ENCODE data around the gene BAZ2B. TPM values are rescaled to one million over a fixed set of nuclear protein-coding genes. Genes with fewer than 3 reads are reported as not detected.

Gene BAZ2B
- total RNA-seq, 2 experiments from 2014 or later = 3.7 to 11.8 TPM

GRCh38 chr2:159531475-159531874 is 84.9 kb downstream of the BAZ2B start:
- Histone ChIP-seq H2AFZ (ENCODE audit: low read length) (no peak overlapping the region), H3K9me2 (ENCODE audit: insufficient read depth, low read length) (no peaks in the 10 kb centered on the region), H3K4me1 (ENCODE audit: insufficient read depth, low read length, poor library complexity, severe bottlenecking) (no peaks in the 10 kb centered on the region), H4K20me1 (ENCODE audit: insufficient read depth, low read length) (no peaks in the 10 kb centered on the region), H3K79me2 (ENCODE audit: insufficient read depth, low read depth, low read length) (no peaks in the 10 kb centered on the region), H3K27ac (ENCODE audit: low read depth, low read length, poor library complexity, severe bottlenecking) (no peak overlapping the region), H3K36me3 (ENCODE audit: insufficient read depth, low read length) (no peaks in the 10 kb centered on the region), H3K9me3 (ENCODE audit: low read length) (no peaks in the 10 kb centered on the region), H3K4me3 (ENCODE audit: low read depth, low read length, poor library complexity, severe bottlenecking) (no peak overlapping the region), H3K4me2 (ENCODE audit: low read length) (no peak overlapping the region)
- ChIA-PET POLR2A (interaction anchor here (0.5 to 0.6 kb wide), 3 partner anchors 9 to 314 kb away, joined by 3 to 4 read pairs (median 4); no protein-coding TSS in a partner anchor), CTCF (ENCODE audit: unreplicated experiment) (no interaction called here)
- no TSS peak for BruUV-seq (replicated peaks)
- intact Hi-C loops (cut with micrococcal nuclease; ENCODE audit: unreplicated experiment) = no loop called here
- no peak for TF ChIP-seq EZH2phosphoT487 (IDR thresholded peaks at IDR 0.05; ENCODE audit: borderline replicate concordance, low read depth, low read length)
- TF ChIP-seq, protein P1, sequence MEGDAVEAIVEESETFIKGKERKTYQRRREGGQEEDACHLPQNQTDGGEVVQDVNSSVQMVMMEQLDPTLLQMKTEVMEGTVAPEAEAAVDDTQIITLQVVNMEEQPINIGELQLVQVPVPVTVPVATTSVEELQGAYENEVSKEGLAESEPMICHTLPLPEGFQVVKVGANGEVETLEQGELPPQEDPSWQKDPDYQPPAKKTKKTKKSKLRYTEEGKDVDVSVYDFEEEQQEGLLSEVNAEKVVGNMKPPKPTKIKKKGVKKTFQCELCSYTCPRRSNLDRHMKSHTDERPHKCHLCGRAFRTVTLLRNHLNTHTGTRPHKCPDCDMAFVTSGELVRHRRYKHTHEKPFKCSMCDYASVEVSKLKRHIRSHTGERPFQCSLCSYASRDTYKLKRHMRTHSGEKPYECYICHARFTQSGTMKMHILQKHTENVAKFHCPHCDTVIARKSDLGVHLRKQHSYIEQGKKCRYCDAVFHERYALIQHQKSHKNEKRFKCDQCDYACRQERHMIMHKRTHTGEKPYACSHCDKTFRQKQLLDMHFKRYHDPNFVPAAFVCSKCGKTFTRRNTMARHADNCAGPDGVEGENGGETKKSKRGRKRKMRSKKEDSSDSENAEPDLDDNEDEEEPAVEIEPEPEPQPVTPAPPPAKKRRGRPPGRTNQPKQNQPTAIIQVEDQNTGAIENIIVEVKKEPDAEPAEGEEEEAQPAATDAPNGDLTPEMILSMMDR (conservative IDR thresholded peaks at IDR 0.05; ENCODE audit: low read length) = no peak
- DNase-seq (ENCODE audit: low spot score) = no peak

DNA sequence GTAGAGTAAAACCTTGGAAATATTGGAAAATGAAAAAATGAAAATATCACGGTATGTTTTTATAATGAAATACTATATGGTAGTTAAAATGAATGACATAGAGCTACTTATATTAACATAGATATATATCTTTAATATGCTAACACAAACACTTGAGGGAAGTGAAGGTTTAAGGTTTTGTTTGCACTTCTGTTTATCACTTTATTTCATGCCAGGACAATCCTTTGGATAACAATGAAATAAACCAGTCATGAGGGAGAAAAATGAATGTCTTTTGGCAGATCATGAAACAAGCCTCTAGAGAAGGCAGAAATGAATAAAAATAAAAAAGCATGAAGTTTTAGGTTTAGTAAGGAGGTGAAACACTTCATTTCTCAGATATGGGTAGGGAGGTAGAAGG is 89.9 kb downstream of the BAZ2B start:
- BruUV-seq (replicated peaks) = no TSS peak
- H3K4me2 ChIP-seq (ENCODE audit: low read length) = no peak overlapping the region
- DNase-seq (ENCODE audit: low spot score) = no peak
- H2AFZ ChIP-seq (ENCODE audit: low read length) = no peak overlapping the region
- no peaks in the 10 kb centered on the region for H3K9me2 ChIP-seq (ENCODE audit: insufficient read depth, low read length)
- no peaks in the 10 kb centered on the region for H4K20me1 ChIP-seq (ENCODE audit: insufficient read depth, low read length)
- no peaks in the 10 kb centered on the region for H3K36me3 ChIP-seq (ENCODE audit: insufficient read depth, low read length)
- TF ChIP-seq, protein P1 (conservative IDR thresholded peaks at IDR 0.05; ENCODE audit: low read length) = no peak
- no peak for TF ChIP-seq EZH2phosphoT487 (IDR thresholded peaks at IDR 0.05; ENCODE audit: borderline replicate concordance, low read depth, low read length)
- no peaks in the 10 kb centered on the region for H3K79me2 ChIP-seq (ENCODE audit: insufficient read depth, low read depth, low read length)
- H3K27ac ChIP-seq (ENCODE audit: low read depth, low read length, poor library complexity, severe bottlenecking) = no peak overlapping the region
- H3K9me3 ChIP-seq (ENCODE audit: low read length) = no peaks in the 10 kb centered on the region
- H3K4me1 ChIP-seq (ENCODE audit: insufficient read depth, low read length, poor library complexity, severe bottlenecking) = no peaks in the 10 kb centered on the region
- ChIA-PET CTCF (ENCODE audit: unreplicated experiment) (no interaction called here), POLR2A (interaction anchor here (0.7 kb wide), 1 partner anchor 42 kb away, joined by 3 read pairs; no protein-coding TSS in a partner anchor)
- intact Hi-C loops (cut with micrococcal nuclease; ENCODE audit: unreplicated experiment) = no loop called here
- H3K4me3 ChIP-seq (ENCODE audit: low read depth, low read length, poor library complexity, severe bottlenecking) = no peak overlapping the region

DNA sequence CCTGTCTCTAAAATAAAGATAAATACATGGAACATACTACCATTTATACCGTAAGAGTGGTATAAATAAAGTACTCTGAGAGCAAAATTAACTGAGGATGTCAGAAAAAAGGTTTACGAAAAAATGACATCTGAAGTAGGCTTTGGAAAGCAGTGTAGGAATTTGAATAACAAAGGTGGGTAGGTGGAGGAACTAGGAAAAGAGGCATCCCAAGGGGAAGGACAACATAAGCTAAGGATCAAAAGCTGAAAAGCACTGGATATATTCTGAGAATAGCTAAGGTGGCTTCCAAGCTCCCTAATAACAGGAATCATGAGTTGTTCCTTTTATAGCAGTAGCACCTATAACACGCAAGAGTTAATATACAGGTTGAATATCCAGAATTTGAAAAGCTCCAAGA is 91.3 kb downstream of the BAZ2B start:
- H3K9me3 ChIP-seq (ENCODE audit: low read length) = no peaks in the 10 kb centered on the region
- ChIA-PET CTCF (ENCODE audit: unreplicated experiment) (no interaction called here), POLR2A (interaction anchor here (0.6 to 0.7 kb wide), 2 partner anchors 9 to 220 kb away, joined by 3 read pairs; no protein-coding TSS in a partner anchor)
- no peaks in the 10 kb centered on the region for H3K4me1 ChIP-seq (ENCODE audit: insufficient read depth, low read length, poor library complexity, severe bottlenecking)
- H3K79me2 ChIP-seq (ENCODE audit: insufficient read depth, low read depth, low read length) = no peaks in the 10 kb centered on the region
- H2AFZ ChIP-seq (ENCODE audit: low read length) = no peak overlapping the region
- no peak overlapping the region for H3K4me3 ChIP-seq (ENCODE audit: low read depth, low read length, poor library complexity, severe bottlenecking)
- no peak for DNase-seq (ENCODE audit: low spot score)
- H3K36me3 ChIP-seq (ENCODE audit: insufficient read depth, low read length) = no peaks in the 10 kb centered on the region
- H3K9me2 ChIP-seq (ENCODE audit: insufficient read depth, low read length) = no peaks in the 10 kb centered on the region
- no TSS peak for BruUV-seq (replicated peaks)
- intact Hi-C loops (cut with micrococcal nuclease; ENCODE audit: unreplicated experiment) = no loop called here
- H3K27ac ChIP-seq (ENCODE audit: low read depth, low read length, poor library complexity, severe bottlenecking) = no peak overlapping the region
- H3K4me2 ChIP-seq (ENCODE audit: low read length) = no peak overlapping the region
- H4K20me1 ChIP-seq (ENCODE audit: insufficient read depth, low read length) = no peaks in the 10 kb centered on the region
- TF ChIP-seq EZH2phosphoT487 (IDR thresholded peaks at IDR 0.05; ENCODE audit: borderline replicate concordance, low read depth, low read length) = no peak
- TF ChIP-seq, protein P1 (conservative IDR thresholded peaks at IDR 0.05; ENCODE audit: low read length) = no peak
